GM19452 (cell line): ENCODE data around the gene SLC35E1.

ENCODE experiments used
- ATAC-seq: cut with Tn5 transposase; IDR thresholded peaks from one replicate; pipeline ENCODE4 v1.9.1; 2021; ENCODE audit not compliant: unreplicated experiment

The SLC35E1 gene

GRCh38 chr19:16599655-16600346 is 27.6 kb upstream of the SLC35E1 start:
- ATAC-seq, result no peak

GRCh38 chr19:16598848-16599247 is 26.6 kb upstream of the SLC35E1 start:
- no peak for ATAC-seq

- no peak for ATAC-seq
Measured at GRCh38 chr19:16596399-16596798, 24.2 kb upstream of the SLC35E1 start.

- no peak for ATAC-seq
Measured at GRCh38 chr19:16595097-16595496, 22.9 kb upstream of the SLC35E1 start.

- no peak for ATAC-seq
Measured at GRCh38 chr19:16594681-16595091, 22.5 kb upstream of the SLC35E1 start.

- ATAC-seq, result no peak
Measured at GRCh38 chr19:16594131-16594586, 21.9 kb upstream of the SLC35E1 start.

GRCh38 chr19:16593181-16593580 is 21.0 kb upstream of the SLC35E1 start:
- no peak for ATAC-seq

GRCh38 chr19:16591803-16592556 is 19.8 kb upstream of the SLC35E1 start:
- ATAC-seq, result no peak

- no peak for ATAC-seq
Measured at GRCh38 chr19:16590876-16591802, 18.9 kb upstream of the SLC35E1 start.

- ATAC-seq, result no peak
Measured at GRCh38 chr19:16589917-16590316, 17.7 kb upstream of the SLC35E1 start.

GRCh38 chr19:16588824-16589577 is 16.8 kb upstream of the SLC35E1 start:
- no peak for ATAC-seq

GRCh38 chr19:16587833-16588823 is 15.9 kb upstream of the SLC35E1 start:
- no peak for ATAC-seq

- ATAC-seq, result no peak
Measured at GRCh38 chr19:16586991-16587832, 15.0 kb upstream of the SLC35E1 start.

- no peak for ATAC-seq
Measured at GRCh38 chr19:16586477-16586871, 14.3 kb upstream of the SLC35E1 start.

- ATAC-seq, result peak; percentile 27
Measured at GRCh38 chr19:16585808-16586476, 13.7 kb upstream of the SLC35E1 start.

- no peak for ATAC-seq
Measured at GRCh38 chr19:16585094-16585801, 13.0 kb upstream of the SLC35E1 start.
